C4-2B (cell line): ENCODE measurements around the gene SPNS1.

Experiments
- CTCF ChIP-seq: fragments of 450-650 bp; conservative IDR thresholded peaks from 2 replicates; pipeline ENCODE4 v1.5.1; 2017; ENCODE audit warnings: mild to moderate bottlenecking
- ZFX ChIP-seq: fragments of 450-650 bp; IDR thresholded peaks from 2 replicates; pipeline ENCODE4 v1.6.1; 2017

GRCh38 chr16:28946681-28947080, 27.9 kb upstream of the SPNS1 start:
- TF ChIP-seq CTCF (no peak), ZFX (no peak)
